Mucosa of descending colon (tissue), 3 donors: Measurements from ENCODE around the gene CDK6. TPM values are rescaled to one million over a fixed set of nuclear protein-coding genes. Genes with fewer than 3 reads are reported as not detected.

Experiments used
- ATAC-seq: fragments of 200-7000 bp; cut with Tn5 transposase; one replicate; pipeline ENCODE4 v1.9.1; 2020; ENCODE audit warnings: mild to moderate bottlenecking, moderate library complexity
- DNase-seq, 3 donors: peaks; one replicate each; pipeline ENCODE4 v3.0.0-alpha.2; 2020
- H3K36me3 ChIP-seq: fragments of 200-600 bp; one replicate; pipeline ENCODE4 v1.8.0; 2021; ENCODE audit warnings: low read depth, mild to moderate bottlenecking
- H3K4me1 ChIP-seq: fragments of 200-600 bp; one replicate; pipeline ENCODE4 v1.8.0; 2021; ENCODE audit warnings: low read depth, mild to moderate bottlenecking
- H3K4me3 ChIP-seq: fragments of 200-600 bp; one replicate; pipeline ENCODE4 v1.8.0; 2021; ENCODE audit warnings: mild to moderate bottlenecking
- H3K9me3 ChIP-seq: fragments of 200-600 bp; one replicate; pipeline ENCODE4 v1.8.0; 2021; ENCODE audit warnings: mild to moderate bottlenecking
- intact Hi-C, 2 donors: fragments of 100-400 bp; cut with DNase I in 1 of 2; cut with micrococcal nuclease in 1 of 2; formaldehyde crosslinking; loops; one replicate each; pipeline versions ENCODE4 v1.11.0 to v1.11.1; 2022; cut with DNase I, micrococcal nuclease
- total RNA-seq, 3 donors: library from RNA; stranded (reverse); fragmentation: NEBNext Ultra II Directional in 2 of 3; extraction: Animal tissue kit (Norgen Biotek cat#: 25700) in 2 of 3; gene quantifications; one replicate each; pipeline versions ENCODE4 v1.2.1 to v1.2.4, GENCODE V29; 2021 to 2023
- TF ChIP-seq, protein P1 (sequence below): fragments of 200-600 bp; IDR thresholded peaks from one replicate; pipeline ENCODE4 v1.8.0; 2022; ENCODE audit warnings: antibody characterized with exemption, mild to moderate bottlenecking
- donor health status: DM: no; HTN: no; CAD: no; lungs with moderate emphysema.
- donor health status: DM: no; HTN: no; CAD: no.
- donor health status: DM: no; HTN: yes; CAD: no.

The CDK6 gene
- total RNA-seq, 3 donors from 2014 or later, result 23.4 to 52.4 (median 33.1) TPM

DNA sequence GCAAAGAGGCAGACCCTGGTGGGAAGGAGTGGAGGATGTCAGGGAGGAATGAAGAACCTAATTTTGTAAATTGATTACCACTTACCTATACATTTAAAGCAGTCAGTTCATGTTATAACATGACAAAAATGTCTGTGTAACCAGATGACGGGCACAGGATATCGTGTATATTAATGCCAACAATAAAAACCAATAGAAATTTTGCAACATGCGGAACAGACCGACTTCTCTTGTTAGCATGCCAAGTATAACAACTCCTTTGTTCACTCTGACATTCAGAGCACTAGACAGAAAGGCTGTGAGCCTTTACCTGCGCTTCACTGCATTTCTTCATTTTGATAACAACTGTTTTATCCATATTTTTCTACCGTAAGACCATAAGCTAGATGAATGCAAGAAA lies 29.9 kb downstream of the CDK6 start:
- Histone ChIP-seq H3K4me1 (peaks cover 5% of the 10 kb centered on the region), H3K4me3 (no peak overlapping the region), H3K36me3 (no peaks in the 10 kb centered on the region), H3K9me3 (no peaks in the 10 kb centered on the region)
- DNase-seq, result no peak
- intact Hi-C loops, result no loop called here
- TF ChIP-seq, protein P1, sequence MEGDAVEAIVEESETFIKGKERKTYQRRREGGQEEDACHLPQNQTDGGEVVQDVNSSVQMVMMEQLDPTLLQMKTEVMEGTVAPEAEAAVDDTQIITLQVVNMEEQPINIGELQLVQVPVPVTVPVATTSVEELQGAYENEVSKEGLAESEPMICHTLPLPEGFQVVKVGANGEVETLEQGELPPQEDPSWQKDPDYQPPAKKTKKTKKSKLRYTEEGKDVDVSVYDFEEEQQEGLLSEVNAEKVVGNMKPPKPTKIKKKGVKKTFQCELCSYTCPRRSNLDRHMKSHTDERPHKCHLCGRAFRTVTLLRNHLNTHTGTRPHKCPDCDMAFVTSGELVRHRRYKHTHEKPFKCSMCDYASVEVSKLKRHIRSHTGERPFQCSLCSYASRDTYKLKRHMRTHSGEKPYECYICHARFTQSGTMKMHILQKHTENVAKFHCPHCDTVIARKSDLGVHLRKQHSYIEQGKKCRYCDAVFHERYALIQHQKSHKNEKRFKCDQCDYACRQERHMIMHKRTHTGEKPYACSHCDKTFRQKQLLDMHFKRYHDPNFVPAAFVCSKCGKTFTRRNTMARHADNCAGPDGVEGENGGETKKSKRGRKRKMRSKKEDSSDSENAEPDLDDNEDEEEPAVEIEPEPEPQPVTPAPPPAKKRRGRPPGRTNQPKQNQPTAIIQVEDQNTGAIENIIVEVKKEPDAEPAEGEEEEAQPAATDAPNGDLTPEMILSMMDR, result no peak
- ATAC-seq, result peak; percentile 23

DNA sequence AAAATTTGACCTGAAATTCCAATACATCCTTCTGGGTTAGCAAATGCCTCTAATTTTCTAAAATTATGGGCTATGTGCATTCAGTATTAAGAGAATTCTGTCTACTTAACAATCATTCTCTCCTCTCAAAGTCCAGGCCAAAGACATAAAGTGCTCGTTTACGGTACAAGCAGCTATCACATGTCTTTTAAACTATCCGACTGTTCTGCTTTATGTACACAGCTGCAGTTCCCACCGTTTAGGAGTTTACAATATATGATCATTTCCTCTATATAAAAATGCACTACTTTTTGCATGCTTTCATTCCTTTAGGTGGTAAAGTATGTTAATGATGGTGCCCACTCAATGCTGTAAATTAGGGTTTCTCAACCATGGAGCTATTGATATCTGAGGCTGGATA lies 34.0 kb downstream of the CDK6 start:
- DNase-seq (peak in 1 of 3 donors; percentile 46), ATAC-seq (peak; percentile 90)
- no peaks in the 10 kb centered on the region for H3K9me3 ChIP-seq
- TF ChIP-seq, protein P1, result no peak
- intact Hi-C loops, result no loop called here
- H3K4me3 ChIP-seq, result no peak overlapping the region
- no peaks in the 10 kb centered on the region for H3K36me3 ChIP-seq
- H3K4me1 ChIP-seq, result peaks cover 4% of the 10 kb centered on the region

DNA sequence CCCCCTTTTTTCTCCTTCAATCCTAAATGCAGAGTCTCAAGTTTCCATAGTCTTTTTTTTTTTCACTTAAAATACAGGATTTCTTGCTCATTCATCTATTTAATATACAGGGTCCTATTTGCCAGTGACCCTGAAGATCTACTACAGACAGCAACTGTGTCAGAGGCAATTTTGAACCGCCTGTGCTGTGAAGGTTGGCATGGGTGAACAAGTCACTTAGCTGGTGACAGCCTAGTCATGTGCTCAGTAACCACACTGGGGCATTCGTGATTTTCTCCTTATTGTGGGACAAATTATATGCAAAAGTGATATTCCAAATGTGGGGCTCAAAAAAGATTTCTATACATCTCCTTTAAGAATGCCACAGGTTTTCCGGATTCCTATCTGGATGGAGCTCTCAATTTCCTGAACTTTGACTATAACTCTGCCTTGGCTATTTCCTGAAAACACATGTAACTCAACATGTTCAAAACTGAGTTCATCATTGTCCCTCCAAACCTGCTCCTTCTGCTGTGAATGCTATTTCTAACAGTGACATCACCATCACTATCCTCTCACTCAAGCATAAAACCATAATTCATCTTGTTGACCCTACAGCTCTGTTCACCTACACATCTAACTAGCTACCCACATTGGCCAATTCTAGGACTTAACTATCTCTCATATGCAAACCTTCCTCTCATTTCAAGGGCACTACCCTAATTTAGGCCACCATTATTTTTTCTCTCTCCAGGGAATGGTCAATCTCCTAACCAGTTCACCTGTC lies 36.7 kb downstream of the CDK6 start:
- Histone ChIP-seq H3K9me3 (no peaks in the 10 kb centered on the region), H3K36me3 (no peaks in the 10 kb centered on the region), H3K4me3 (no peak overlapping the region), H3K4me1 (peaks cover 4% of the 10 kb centered on the region)
- DNase-seq (no peak), ATAC-seq (no peak)
- intact Hi-C loops, result no loop called here
- TF ChIP-seq, protein P1, result no peak

DNA sequence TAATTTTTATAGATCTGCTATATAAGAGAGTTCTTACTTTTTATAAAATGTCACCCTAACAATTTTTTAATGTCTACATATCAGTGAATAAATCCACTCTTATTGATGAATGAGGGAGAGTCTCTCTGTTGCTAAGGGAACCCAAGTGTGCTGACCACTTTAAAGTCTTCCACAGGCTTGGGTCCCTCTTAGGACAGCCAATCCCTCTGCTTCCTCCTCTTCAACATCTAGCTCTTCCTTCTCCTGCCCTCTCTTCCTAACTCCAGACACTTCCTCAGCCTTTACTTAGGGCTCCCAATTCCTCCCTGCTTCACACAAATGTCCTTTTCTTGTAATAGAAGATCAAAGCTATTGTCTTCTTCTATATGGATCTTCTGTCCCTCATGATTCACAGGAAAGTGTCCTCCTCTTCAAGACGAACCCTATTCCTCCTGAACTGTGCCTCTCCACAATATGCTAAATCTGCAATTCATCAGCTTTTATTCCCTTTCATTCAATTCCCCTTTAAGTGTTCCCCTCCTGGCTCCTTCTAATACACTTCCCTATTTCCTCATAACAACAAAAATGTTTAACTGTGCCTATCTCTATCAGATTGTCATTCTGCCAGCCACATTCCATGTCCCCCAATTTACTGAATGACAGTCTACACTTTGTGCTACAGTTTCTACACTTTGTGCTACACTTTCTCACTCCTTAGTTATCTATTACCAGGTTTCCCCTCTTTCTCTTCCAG lies 37.7 kb downstream of the CDK6 start:
- Histone ChIP-seq H3K4me1 (peaks cover 4% of the 10 kb centered on the region), H3K36me3 (no peaks in the 10 kb centered on the region), H3K9me3 (no peaks in the 10 kb centered on the region), H3K4me3 (no peak overlapping the region)
- DNase-seq, result no peak
- intact Hi-C loops, result no loop called here
- TF ChIP-seq, protein P1, result no peak
- peak; percentile 19 for ATAC-seq

DNA sequence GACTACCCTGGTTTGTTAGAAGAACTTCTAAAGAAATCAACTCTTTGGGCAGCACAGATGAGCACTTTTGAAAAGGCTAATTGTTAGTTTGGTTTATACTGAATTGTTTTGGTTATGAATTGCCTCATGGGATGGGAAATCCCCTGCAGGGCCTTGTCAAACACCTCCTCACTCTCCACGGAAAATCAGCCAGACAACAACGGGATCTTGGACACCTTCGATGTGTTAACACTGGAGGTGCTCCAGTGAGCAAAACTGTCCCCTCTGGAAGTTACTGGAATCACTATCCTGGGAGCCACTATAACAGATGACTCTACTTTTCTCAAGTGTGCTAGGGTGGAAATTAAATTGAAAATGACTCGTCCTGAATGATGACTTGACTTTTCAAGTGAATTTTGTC lies 38.7 kb downstream of the CDK6 start:
- DNase-seq (no peak), ATAC-seq (no peak)
- H3K4me1 ChIP-seq, result peaks cover 4% of the 10 kb centered on the region
- no peaks in the 10 kb centered on the region for H3K9me3 ChIP-seq
- H3K36me3 ChIP-seq, result no peaks in the 10 kb centered on the region
- TF ChIP-seq, protein P1, result no peak
- intact Hi-C loops, result no loop called here
- no peak overlapping the region for H3K4me3 ChIP-seq
